Fibroblast of skin of right biceps (primary cell): ENCODE data around the gene NES.

Source experiments
- DNase-seq: peaks from one replicate; pipeline ENCODE4 v3.0.0-alpha.2; 2013

The NES gene

DNA sequence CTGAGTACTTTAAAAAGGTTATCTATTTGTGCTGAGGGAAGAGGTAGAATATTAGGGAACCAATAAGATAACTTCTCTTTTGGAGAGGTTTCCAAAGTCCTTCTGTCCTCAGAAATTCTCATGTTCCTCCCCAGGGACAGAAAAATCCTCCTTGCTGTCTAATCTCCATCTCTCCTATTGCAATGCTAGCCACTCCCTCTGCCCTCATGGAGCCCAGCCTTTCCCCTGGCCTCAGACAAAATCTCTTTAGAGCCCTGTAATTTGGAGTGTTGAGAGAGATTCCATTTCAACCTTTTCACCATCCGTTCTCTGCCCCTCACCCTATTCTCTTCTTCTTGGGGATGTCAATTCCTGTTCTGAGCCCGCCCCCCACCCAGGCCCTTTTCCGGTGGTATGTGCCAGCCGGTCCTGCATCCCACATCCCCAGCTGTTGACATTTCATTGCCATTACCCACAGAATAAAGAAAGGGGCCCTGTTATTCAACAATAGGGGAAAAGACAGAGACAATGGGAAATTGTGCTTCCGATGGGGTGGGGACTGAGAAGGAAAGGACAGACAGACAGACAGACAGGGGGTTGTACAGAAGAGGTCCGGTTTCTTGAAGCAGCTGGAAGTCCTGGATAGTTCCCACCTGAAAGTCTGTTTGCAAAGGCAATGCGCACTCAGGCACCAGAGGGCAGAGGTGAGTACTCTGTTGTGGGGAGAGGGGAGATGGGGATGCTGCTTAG lies 58.2 kb downstream of the NES start, which contains the start of gene HAPLN2:
HAPLN2 (plus strand) TSS at position 563 of the 729 bp plus-strand sequence. CDS start 4,076 bp downstream, outside the sequence.
- peak; percentile 20 for DNase-seq
